OCI-LY7 (cell line): Measurements from ENCODE around the gene GGCT.

Experiments
- CTCF ChIP-seq: fragments of 200-600 bp; sonication (generic); conservative IDR thresholded peaks from 2 replicates; pipeline ENCODE4 v1.5.1; 2014; ENCODE audit warnings: mild to moderate bottlenecking, antibody characterized with exemption, low read length, moderate library complexity, mixed read lengths
- EZH2phosphoT487 ChIP-seq: fragments of 200-600 bp; sonication (generic); IDR thresholded peaks from 2 replicates; pipeline ENCODE4 v1.6.1; 2018; ENCODE audit warnings: low read depth, borderline replicate concordance, mild to moderate bottlenecking, mixed run types, antibody characterized with exemption, low read length, moderate library complexity, mixed read lengths

DNA sequence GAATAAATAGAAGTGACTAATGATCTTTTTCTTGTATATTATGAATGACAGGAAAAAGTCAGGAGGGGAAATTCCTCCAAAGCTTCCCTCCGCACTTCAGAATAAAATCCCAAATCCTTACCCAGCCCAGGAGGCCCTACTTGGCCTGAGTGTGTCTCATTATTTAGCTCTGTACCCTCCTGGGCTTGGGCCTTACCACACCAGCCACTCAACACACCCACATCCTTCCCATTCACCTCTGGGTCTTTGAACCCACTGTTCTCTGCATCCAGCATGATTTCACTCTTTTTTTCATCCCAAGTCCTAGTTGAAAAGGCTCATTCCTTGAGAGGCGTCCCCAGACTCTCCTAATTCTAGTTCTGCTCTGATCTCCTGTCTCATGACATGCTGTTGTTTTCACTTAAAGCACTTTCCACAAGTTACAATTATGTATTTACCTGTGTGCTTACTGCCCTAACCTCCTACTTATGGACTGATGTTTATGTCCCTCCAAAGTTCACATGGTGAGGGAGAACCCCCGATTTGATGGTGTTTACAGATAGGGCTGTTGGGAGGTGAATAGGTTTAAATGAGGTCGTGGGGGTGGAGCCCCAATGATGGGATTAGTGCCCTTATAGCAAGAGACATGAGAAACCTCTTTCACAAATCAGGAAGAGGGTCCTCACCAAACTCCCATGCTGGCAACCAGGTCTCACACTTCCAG is 32.4 kb downstream of the GGCT start:
- TF ChIP-seq CTCF (no peak), EZH2phosphoT487 (no peak)
